SJSA1 (cell line): ENCODE data around the gene CPLANE2. TPM values are rescaled to one million over a fixed set of nuclear protein-coding genes. Genes with fewer than 3 reads are reported as not detected.

Source experiments
- DNase-seq, 2 experiments: peaks; one replicate each; pipeline ENCODE4 v3.0.0-alpha.2; 2015 to 2020; ENCODE audit warnings: low spot score in 2 of 2, low read depth in 1 of 2
- H3K27ac ChIP-seq: fragments of 250-450 bp; sonication (Bioruptor Pico); 2 replicates; pipeline ENCODE4 v1.5.1; 2020; ENCODE audit warnings: mild to moderate bottlenecking, moderate library complexity
- H3K27me3 ChIP-seq: fragments of 250-450 bp; sonication (Bioruptor Pico); replicated peaks from 2 replicates; pipeline ENCODE4 v1.5.1; 2020; ENCODE audit warnings: mild to moderate bottlenecking, moderate library complexity
- H3K36me3 ChIP-seq: fragments of 250-450 bp; sonication (Bioruptor Pico); 2 replicates; pipeline ENCODE4 v1.5.1; 2020; ENCODE audit warnings: mild to moderate bottlenecking
- H3K4me1 ChIP-seq: fragments of 250-450 bp; sonication (Bioruptor Pico); replicated peaks from 2 replicates; pipeline ENCODE4 v1.6.1; 2021; ENCODE audit warnings: mild to moderate bottlenecking
- H3K4me3 ChIP-seq: fragments of 250-450 bp; sonication (Bioruptor Pico); 2 replicates; pipeline ENCODE4 v1.5.1; 2020; ENCODE audit warnings: mild to moderate bottlenecking
- H3K9me3 ChIP-seq: fragments of 250-450 bp; sonication (Bioruptor Pico); replicated peaks from 2 replicates; pipeline ENCODE4 v1.5.1; 2020; ENCODE audit warnings: mild to moderate bottlenecking
- total RNA-seq: library from RNA; depleted of rRNA; stranded (reverse); fragments of >200 nt; shearing (Covaris generic); gene quantifications from 2 replicates; pipeline ENCODE4 v1.2.3, GENCODE V29; 2014

CPLANE2 gene
- total RNA-seq, 1 experiment from 2014 or later: 14.8 TPM

GRCh38 chr1:16191916-16192546 lies 45.0 kb downstream of the CPLANE2 start:
- Histone ChIP-seq H3K9me3 (no peaks in the 10 kb centered on the region), H3K27ac (no peak overlapping the region), H3K4me1 (peaks cover 11% of the 10 kb centered on the region), H3K36me3 (no peaks in the 10 kb centered on the region), H3K27me3 (no peaks in the 10 kb centered on the region), H3K4me3 (no peak overlapping the region)
- DNase-seq: no peak

GRCh38 chr1:16191309-16191708 lies 45.7 kb downstream of the CPLANE2 start:
- no peak overlapping the region for H3K4me3 ChIP-seq
- no peaks in the 10 kb centered on the region for H3K27me3 ChIP-seq
- H3K9me3 ChIP-seq: no peaks in the 10 kb centered on the region
- no peak overlapping the region for H3K27ac ChIP-seq
- peaks cover 11% of the 10 kb centered on the region for H3K4me1 ChIP-seq
- DNase-seq: no peak
- no peaks in the 10 kb centered on the region for H3K36me3 ChIP-seq

GRCh38 chr1:16189921-16190621 lies 46.9 kb downstream of the CPLANE2 start:
- Histone ChIP-seq H3K27ac (no peak overlapping the region), H3K36me3 (no peaks in the 10 kb centered on the region), H3K9me3 (no peaks in the 10 kb centered on the region), H3K4me1 (peaks cover 7% of the 10 kb centered on the region), H3K4me3 (no peak overlapping the region), H3K27me3 (no peaks in the 10 kb centered on the region)
- no peak for DNase-seq

GRCh38 chr1:16189003-16189402 lies 48.0 kb downstream of the CPLANE2 start:
- Histone ChIP-seq H3K27ac (no peak overlapping the region), H3K4me1 (peaks cover 7% of the 10 kb centered on the region), H3K4me3 (no peak overlapping the region), H3K36me3 (no peaks in the 10 kb centered on the region), H3K27me3 (no peaks in the 10 kb centered on the region), H3K9me3 (no peaks in the 10 kb centered on the region)
- DNase-seq: no peak

- no peak overlapping the region for H3K4me3 ChIP-seq
- no peaks in the 10 kb centered on the region for H3K9me3 ChIP-seq
- peak overlapping the region; percentile 21; the same call in 1 of the 2 replicates for H3K27ac ChIP-seq
- no peaks in the 10 kb centered on the region for H3K27me3 ChIP-seq
- peaks cover 7% of the 10 kb centered on the region for H3K4me1 ChIP-seq
- no peaks in the 10 kb centered on the region for H3K36me3 ChIP-seq
- DNase-seq: peak; percentile 75 to 84
Observed at GRCh38 chr1:16187748-16188401, 49.1 kb downstream of the CPLANE2 start.

- Histone ChIP-seq H3K9me3 (no peaks in the 10 kb centered on the region), H3K27ac (no peak overlapping the region), H3K4me1 (peaks cover 19% of the 10 kb centered on the region), H3K36me3 (no peaks in the 10 kb centered on the region), H3K4me3 (no peak overlapping the region), H3K27me3 (no peaks in the 10 kb centered on the region)
- no peak for DNase-seq
Observed at GRCh38 chr1:16186655-16187235, 50.2 kb downstream of the CPLANE2 start.

GRCh38 chr1:16184557-16185303 lies 52.3 kb downstream of the CPLANE2 start:
- H3K36me3 ChIP-seq: no peaks in the 10 kb centered on the region; the same call in 1 of the 2 replicates
- DNase-seq: no peak
- H3K9me3 ChIP-seq: no peaks in the 10 kb centered on the region
- peaks cover 38% of the 10 kb centered on the region for H3K4me1 ChIP-seq
- H3K4me3 ChIP-seq: no peak overlapping the region
- H3K27me3 ChIP-seq: no peaks in the 10 kb centered on the region
- no peak overlapping the region for H3K27ac ChIP-seq

- Histone ChIP-seq H3K36me3 (no peaks in the 10 kb centered on the region; the same call in 1 of the 2 replicates), H3K27ac (no peak overlapping the region), H3K4me3 (no peak overlapping the region), H3K9me3 (no peaks in the 10 kb centered on the region), H3K27me3 (no peaks in the 10 kb centered on the region), H3K4me1 (peaks cover 40% of the 10 kb centered on the region)
- DNase-seq: no peak
Observed at GRCh38 chr1:16183765-16184556, 53.0 kb downstream of the CPLANE2 start.

- Histone ChIP-seq H3K27ac (no peak overlapping the region), H3K36me3 (no peaks in the 10 kb centered on the region; the same call in 1 of the 2 replicates), H3K27me3 (no peaks in the 10 kb centered on the region), H3K9me3 (no peaks in the 10 kb centered on the region), H3K4me1 (peaks cover 45% of the 10 kb centered on the region), H3K4me3 (no peak overlapping the region)
- DNase-seq: no peak
Observed at GRCh38 chr1:16183179-16183578, 53.8 kb downstream of the CPLANE2 start.

- Histone ChIP-seq H3K36me3 (no peaks in the 10 kb centered on the region; the same call in 1 of the 2 replicates), H3K27me3 (no peaks in the 10 kb centered on the region), H3K4me1 (peaks cover 45% of the 10 kb centered on the region), H3K27ac (peak overlapping the region; percentile 93), H3K4me3 (no peak overlapping the region), H3K9me3 (no peaks in the 10 kb centered on the region)
- peak; percentile 96 to 97 for DNase-seq
Observed at GRCh38 chr1:16181887-16182719, 54.9 kb downstream of the CPLANE2 start.
